Kidney (tissue), 14 donors: ENCODE results near the gene IMPA2. TPM values are rescaled to one million over a fixed set of nuclear protein-coding genes. Genes with fewer than 3 reads are reported as not detected.
"Not testable (repeated sequence)": the region's sequence is repeated elsewhere in the genome, so short reads cannot be mapped to it uniquely, and the experiment has no call there.

Experiments used
- DNase-seq, 5 donors: peaks; one replicate each; pipeline ENCODE4 v3.0.0-alpha.2; 2013 to 2020
- FAIRE-seq: peaks from 2 replicates; lab custom pipeline; 2012; peaks lifted over from hg19 to GRCh38; lab: Jason Lieb, UNC
- H3K27ac ChIP-seq, 2 donors: one replicate each; pipeline ENCODE4 v1.7.0; 2013; ENCODE audit warnings: low read depth in 2 of 2, low read length in 2 of 2, inconsistent platforms in 1 of 2
- H3K27me3 ChIP-seq: one replicate; pipeline ENCODE4 v1.7.1; 2013; ENCODE audit warnings: low read length, inconsistent platforms; ENCODE audit not compliant: control insufficient read depth, insufficient read depth
- H3K36me3 ChIP-seq, 3 donors: one replicate each; pipeline versions ENCODE4 v1.7.0 to v1.7.1; 2013; ENCODE audit warnings: low read length in 3 of 3, control low read depth in 1 of 3, inconsistent platforms in 1 of 3; ENCODE audit not compliant: insufficient read depth in 3 of 3, control insufficient read depth in 2 of 3
- H3K4me1 ChIP-seq, 3 donors: one replicate each; pipeline versions ENCODE4 v1.7.0 to v1.7.1; 2013; ENCODE audit warnings: low read length in 3 of 3, inconsistent platforms in 1 of 3, low read depth in 1 of 3; ENCODE audit not compliant: control insufficient read depth in 2 of 3, insufficient read depth in 2 of 3
- H3K4me3 ChIP-seq, 3 donors: one replicate each; pipeline versions ENCODE4 v1.7.0 to v1.8.1; 2013; ENCODE audit warnings: low read length in 3 of 3, control low read depth in 1 of 3, inconsistent platforms in 1 of 3
- H3K9ac ChIP-seq, 3 donors: one replicate each; pipeline versions ENCODE4 v1.7.0 to v1.7.1; 2013; ENCODE audit warnings: low read length in 3 of 3, control low read depth in 1 of 3, inconsistent platforms in 1 of 3
- H3K9me3 ChIP-seq, 3 donors: one replicate each; pipeline versions ENCODE4 v1.7.0 to v1.7.1; 2013; ENCODE audit warnings: low read length in 3 of 3, control low read depth in 1 of 3, inconsistent platforms in 1 of 3; ENCODE audit not compliant: control insufficient read depth in 2 of 3, insufficient read depth in 1 of 3
- CTCF ChIP-seq: IDR thresholded peaks from 3 replicates; pipeline ENCODE4 v1.5.1; 2012; ENCODE audit warnings: mild to moderate bottlenecking, moderate library complexity, borderline replicate concordance; ENCODE audit not compliant: insufficient read depth; ENCODE audit errors: extremely low read depth
- intact Hi-C: fragments of 100-400 bp; cut with DNase I; formaldehyde crosslinking; loops from one replicate; pipeline ENCODE4 v1.11.1; 2022
- polyA plus RNA-seq: library from polyadenylated mRNA; stranded (reverse); fragments of 350-450 nt; fragmentation: Illumina TruSeq; extraction: RNeasy Lipid Tissue Mini Kit (QIAGEN cat#74804); gene quantifications from one replicate; pipeline ENCODE4 v1.2.3, GENCODE V29; 2014; ENCODE audit warnings: low read depth, low replicate concordance; ENCODE audit not compliant: insufficient read depth
- total RNA-seq: library from RNA; stranded (reverse); fragmentation: NEBNext Ultra II Directional; extraction: Animal tissue kit (Norgen Biotek cat#: 25700); gene quantifications from one replicate; pipeline ENCODE4 v1.2.1, GENCODE V29; 2021
- donor health status: control.
- donor health status: control.
- donor health status: control.
- donor health status: control.
- donor health status: control.
- donor health status: DM: yes; HTN: yes; CAD: no.
- donor health status: Normal renal cell carcinoma (clear cell type).

The IMPA2 gene
- total and polyA plus RNA-seq, 2 donors from 2014 or later: 157 to 348 TPM

GRCh38 chr18:12036201-12036751 is 55.0 kb downstream of the IMPA2 start:
- H3K9me3 ChIP-seq: no peaks in the 10 kb centered on the region
- H3K9ac ChIP-seq: no peak overlapping the region
- DNase-seq (no peak), FAIRE-seq (no peak)
- no peak overlapping the region for H3K4me3 ChIP-seq
- H3K27me3 ChIP-seq: no peaks in the 10 kb centered on the region
- H3K27ac ChIP-seq: no peak overlapping the region
- peaks cover 0 to 13% (median 6%) of the 10 kb centered on the region in 3 donors for H3K36me3 ChIP-seq
- peaks cover 0 to 8% (median 0%) of the 10 kb centered on the region in 3 donors for H3K4me1 ChIP-seq
- TF ChIP-seq CTCF: no peak
- intact Hi-C loops: no loop called here

- DNase-seq: peak in 3 of 5 donors; percentile 15 to 79 (median 38)
- peaks cover 0 to 8% (median 0%) of the 10 kb centered on the region in 3 donors for H3K4me1 ChIP-seq
- no peaks in the 10 kb centered on the region for H3K27me3 ChIP-seq
- TF ChIP-seq CTCF: no peak
- H3K27ac ChIP-seq: no peak overlapping the region
- FAIRE-seq: no peak
- peak overlapping the region in 1 of 3 donors; percentile 53 for H3K4me3 ChIP-seq
- H3K9me3 ChIP-seq: no peaks in the 10 kb centered on the region
- peak overlapping the region in 1 of 3 donors; percentile 67 for H3K9ac ChIP-seq
- intact Hi-C loops: no loop called here
- H3K36me3 ChIP-seq: peaks cover 0 to 8% (median 6%) of the 10 kb centered on the region in 3 donors
Observed at GRCh38 chr18:12038082-12038638, 56.9 kb downstream of the IMPA2 start.

GRCh38 chr18:12038639-12039539 is 57.6 kb downstream of the IMPA2 start:
- TF ChIP-seq CTCF: peak; percentile 99
- DNase-seq (peak; percentile 79 to 92 (median 82)), FAIRE-seq (no peak)
- peak overlapping the region in 1 of 3 donors; percentile 53 for H3K4me3 ChIP-seq
- H3K9me3 ChIP-seq: no peaks in the 10 kb centered on the region
- intact Hi-C loops: no loop called here
- no peak overlapping the region for H3K27ac ChIP-seq
- peak overlapping the region in 1 of 3 donors; percentile 67 for H3K9ac ChIP-seq
- peaks cover 0 to 4% (median 0%) of the 10 kb centered on the region in 3 donors for H3K36me3 ChIP-seq
- H3K27me3 ChIP-seq: no peaks in the 10 kb centered on the region
- peaks cover 0 to 8% (median 0%) of the 10 kb centered on the region in 3 donors for H3K4me1 ChIP-seq

GRCh38 chr18:12039540-12039930 is 58.2 kb downstream of the IMPA2 start:
- H3K27me3 ChIP-seq, H3K4me3 ChIP-seq, H3K27ac ChIP-seq, DNase-seq, H3K36me3 ChIP-seq, FAIRE-seq, H3K4me1 ChIP-seq, intact Hi-C loops, H3K9me3 ChIP-seq: not testable (repeated sequence)
- H3K9ac ChIP-seq: peak overlapping the region in 1 of 3 donors; percentile 67
